Testis (tissue), 3 donors: ENCODE data around the gene MAGI1. TPM values are rescaled to one million over a fixed set of nuclear protein-coding genes. Genes with fewer than 3 reads are reported as not detected.

Source experiments
- DNase-seq: peaks from one replicate; pipeline ENCODE4 v3.0.0-alpha.2; 2019
- H3K27ac ChIP-seq, 2 donors: fragments of 200-600 bp; sonication (generic); one replicate each; pipeline ENCODE4 v1.5.1; 2019
- H3K27me3 ChIP-seq: fragments of 200-600 bp; sonication (generic); one replicate; pipeline ENCODE4 v1.5.1; 2019
- H3K36me3 ChIP-seq: fragments of 200-600 bp; sonication (generic); one replicate; pipeline ENCODE4 v1.5.1; 2017; ENCODE audit warnings: low read depth; ENCODE audit errors: missing control alignments
- H3K4me1 ChIP-seq: fragments of 200-600 bp; sonication (generic); one replicate; pipeline ENCODE4 v1.5.1; 2019
- H3K4me3 ChIP-seq, 2 donors: fragments of 200-600 bp; sonication (generic); one replicate each; pipeline ENCODE4 v1.5.1; 2017 to 2019
- H3K9me3 ChIP-seq: fragments of 200-600 bp; sonication (generic); one replicate; pipeline ENCODE4 v1.5.1; 2017
- CTCF ChIP-seq, 3 experiments: fragments of 450-650 bp in 2 of 3; fragments of 200-600 bp in 1 of 3; sonication (generic) in 1 of 3; IDR thresholded peaks; one replicate each; pipeline ENCODE4 v1.5.1; 2016 to 2019; ENCODE audit warnings: antibody characterized with exemption in 3 of 3, mild to moderate bottlenecking in 2 of 3, moderate library complexity in 1 of 3
- POLR2A ChIP-seq: fragments of 450-650 bp; IDR thresholded peaks from one replicate; pipeline ENCODE4 v1.6.1; 2017; ENCODE audit warnings: antibody characterized with exemption, mild to moderate bottlenecking, moderate library complexity
- WGBS, 2 donors: methylation state at CpG; one replicate each; pipeline ENCODE4 v1.1.5; 2018; 5-methylcytosine and 5-hydroxymethylcytosine counted together
- intact Hi-C: fragments of 100-400 bp; cut with DNase I; formaldehyde crosslinking; loops from one replicate; pipeline ENCODE4 v1.15.1; 2023; ENCODE audit warnings: low total_unique reads
- polyA plus RNA-seq: library from polyadenylated mRNA; stranded (reverse); fragments of 350-450 nt; fragmentation: Illumina TruSeq; extraction: RNeasy Lipid Tissue Mini Kit (QIAGEN cat#74804); gene quantifications from one replicate; pipeline ENCODE4 v1.2.3, GENCODE V29; 2014; ENCODE audit warnings: low read depth, low replicate concordance; ENCODE audit not compliant: insufficient read depth
- total RNA-seq, 2 donors: library from RNA; depleted of rRNA; stranded (reverse); fragments of >200 nt; gene quantifications; one replicate each; pipeline ENCODE4 v1.2.3, GENCODE V29; 2016

Gene MAGI1
- total and polyA plus RNA-seq, 3 donors from 2014 or later = 55.4 to 60.4 (median 56.1) TPM

- no peak for DNase-seq
- 93 to 97% methylated on average over 2 of the region's 2 CpGs for WGBS, 2 donors
- H3K36me3 ChIP-seq = no peaks in the 10 kb centered on the region
- intact Hi-C loops = no loop called here
- H3K4me3 ChIP-seq = no peak overlapping the region
- TF ChIP-seq CTCF (IDR thresholded peaks at IDR 0.05) (no peak), POLR2A (no peak)
- H3K27ac ChIP-seq = no peak overlapping the region
- H3K4me1 ChIP-seq = peaks cover 16% of the 10 kb centered on the region
- H3K9me3 ChIP-seq = no peaks in the 10 kb centered on the region
- H3K27me3 ChIP-seq = no peaks in the 10 kb centered on the region
Measured at GRCh38 chr3:65958216-65958615, 80.5 kb downstream of the MAGI1 start.

- DNase-seq = no peak
- WGBS, 2 donors = 79 to 83% methylated on average over 10 of the region's 10 CpGs
- Histone ChIP-seq H3K27me3 (no peaks in the 10 kb centered on the region), H3K9me3 (no peaks in the 10 kb centered on the region), H3K4me1 (peaks cover 23% of the 10 kb centered on the region), H3K4me3 (no peak overlapping the region), H3K27ac (no peak overlapping the region), H3K36me3 (no peaks in the 10 kb centered on the region)
- TF ChIP-seq POLR2A = no peak
- TF ChIP-seq CTCF (IDR thresholded peaks at IDR 0.05) = no peak
- intact Hi-C loops = no loop called here
Measured at GRCh38 chr3:65955792-65956477, 82.8 kb downstream of the MAGI1 start.

GRCh38 chr3:65953881-65954733, 84.6 kb downstream of the MAGI1 start:
- whole genome bisulfite sequencing, 2 donors = 41 to 46% methylated on average over 16 of the region's 16 CpGs
- no peak for TF ChIP-seq CTCF (IDR thresholded peaks at IDR 0.05)
- TF ChIP-seq POLR2A = no peak
- Histone ChIP-seq H3K27me3 (no peaks in the 10 kb centered on the region), H3K9me3 (no peaks in the 10 kb centered on the region), H3K4me3 (no peak overlapping the region), H3K4me1 (peaks cover 17% of the 10 kb centered on the region), H3K36me3 (no peaks in the 10 kb centered on the region), H3K27ac (peak overlapping the region; percentile 18 to 75)
- peak; percentile 55 for DNase-seq
- intact Hi-C loops = no loop called here

GRCh38 chr3:65953301-65953812, 85.4 kb downstream of the MAGI1 start:
- intact Hi-C loops = no loop called here
- Histone ChIP-seq H3K4me1 (peaks cover 20% of the 10 kb centered on the region), H3K27ac (peak overlapping the region; percentile 75 to 78), H3K9me3 (no peaks in the 10 kb centered on the region), H3K4me3 (no peak overlapping the region), H3K36me3 (no peaks in the 10 kb centered on the region), H3K27me3 (no peaks in the 10 kb centered on the region)
- peak; percentile 46 for DNase-seq
- TF ChIP-seq POLR2A (no peak), CTCF (IDR thresholded peaks at IDR 0.05) (no peak)
- 53 to 61% methylated on average over 5 of the region's 5 CpGs for WGBS, 2 donors
